Neural cell (in vitro differentiated cells): ENCODE data around the gene ADAMTS14. TPM values are rescaled to one million over a fixed set of nuclear protein-coding genes. Genes with fewer than 3 reads are reported as not detected.

Experiments
- H2AFZ ChIP-seq: fragments of 200-600, 300-800 bp; sonication (generic), shearing (Covaris generic); 2 replicates; pipeline ENCODE4 v1.6.0; 2014; ENCODE audit warnings: low read depth, mild to moderate bottlenecking, antibody characterized with exemption, low read length, moderate library complexity
- H3F3A ChIP-seq: fragments of 200-600 bp; shearing (Covaris generic); 2 replicates; pipeline ENCODE4 v1.6.1; 2016; ENCODE audit warnings: mild to moderate bottlenecking, moderate library complexity, mixed read lengths, antibody characterized with exemption, low read length; ENCODE audit not compliant: insufficient read depth, poor library complexity, severe bottlenecking
- H3K27ac ChIP-seq: fragments of 200-600, 300-800 bp; sonication (generic), shearing (Covaris generic); 2 replicates; pipeline ENCODE4 v1.5.1; 2014; ENCODE audit warnings: mild to moderate bottlenecking, low read length, moderate library complexity
- H3K27me3 ChIP-seq: fragments of 300-800, 200-600 bp; sonication (generic), shearing (Covaris generic); 2 replicates; pipeline ENCODE4 v1.6.0; 2014; ENCODE audit warnings: mild to moderate bottlenecking, low read depth, low read length, moderate library complexity; ENCODE audit not compliant: insufficient read depth
- H3K36me3 ChIP-seq: fragments of 300-800, 200-600 bp; sonication (generic), shearing (Covaris generic); 2 replicates; pipeline ENCODE4 v1.5.1; 2014; ENCODE audit warnings: mild to moderate bottlenecking, antibody characterized with exemption, low read length, moderate library complexity; ENCODE audit not compliant: insufficient read depth
- H3K4me2 ChIP-seq: fragments of 300-800, 200-600 bp; sonication (generic), shearing (Covaris generic); 2 replicates; pipeline ENCODE4 v1.6.0; 2014; ENCODE audit warnings: mild to moderate bottlenecking, low read length
- H3K4me3 ChIP-seq: fragments of 300-800, 200-600 bp; sonication (generic), shearing (Covaris generic); 2 replicates; pipeline ENCODE4 v1.5.1; 2014; ENCODE audit warnings: mild to moderate bottlenecking, low read length, moderate library complexity
- H3K79me2 ChIP-seq: fragments of 200-600 bp; shearing (Covaris generic); replicated peaks from 2 replicates; pipeline ENCODE4 v1.6.0; 2014; ENCODE audit warnings: mild to moderate bottlenecking, low read length, moderate library complexity; ENCODE audit not compliant: insufficient read depth
- H3K9ac ChIP-seq: fragments of 300-800, 200-600 bp; sonication (generic), shearing (Covaris generic); 2 replicates; pipeline ENCODE4 v1.6.1; 2016; ENCODE audit warnings: mild to moderate bottlenecking, low read length, mixed read lengths
- H3K9me2 ChIP-seq: fragments of 200-600 bp; shearing (Covaris generic); 2 replicates; pipeline ENCODE4 v1.6.1; 2016; ENCODE audit warnings: mild to moderate bottlenecking, low read length, mixed read lengths; ENCODE audit not compliant: insufficient read depth
- H3K9me3 ChIP-seq: fragments of 200-600, 300-800 bp; sonication (generic), shearing (Covaris generic); 2 replicates; pipeline ENCODE4 v1.6.1; 2016; ENCODE audit warnings: mild to moderate bottlenecking, mixed run types, low read length, moderate library complexity, mixed read lengths
- H4K20me1 ChIP-seq: fragments of 200-600 bp; shearing (Covaris generic); 2 replicates; pipeline ENCODE4 v1.6.1; 2016; ENCODE audit warnings: mild to moderate bottlenecking, mixed run types; ENCODE audit not compliant: insufficient read depth
- EP300 ChIP-seq: fragments of 450-650 bp; conservative IDR thresholded peaks from 2 replicates; pipeline ENCODE4 v1.6.1; 2014; ENCODE audit warnings: antibody characterized with exemption, mild to moderate bottlenecking, moderate library complexity; ENCODE audit not compliant: poor library complexity, severe bottlenecking
- EZH2 ChIP-seq: fragments of 200-600, 300-800 bp; shearing (Covaris generic), sonication (generic); IDR thresholded peaks from 2 replicates; pipeline ENCODE4 v1.6.1; 2014; ENCODE audit warnings: antibody characterized with exemption, low read length, borderline replicate concordance, mild to moderate bottlenecking; ENCODE audit not compliant: insufficient read depth, poor library complexity, severe bottlenecking
- MXI1 ChIP-seq: fragments of 450-650 bp; conservative IDR thresholded peaks from 2 replicates; pipeline ENCODE4 v1.6.1; 2014; ENCODE audit warnings: antibody characterized with exemption, mild to moderate bottlenecking; ENCODE audit not compliant: poor library complexity, severe bottlenecking
- POLR2AphosphoS5 ChIP-seq: IDR thresholded peaks from 2 replicates; pipeline ENCODE4 v1.6.1; 2012
- RAD21 ChIP-seq: fragments of 450-650 bp; conservative IDR thresholded peaks from 2 replicates; pipeline ENCODE4 v1.6.1; 2014; ENCODE audit warnings: antibody characterized with exemption, mild to moderate bottlenecking, moderate library complexity
- SMC3 ChIP-seq: fragments of 450-650 bp; conservative IDR thresholded peaks from 2 replicates; pipeline ENCODE4 v1.6.1; 2014; ENCODE audit warnings: antibody characterized with exemption, mild to moderate bottlenecking, moderate library complexity; ENCODE audit not compliant: poor library complexity
- TAF1 ChIP-seq: IDR thresholded peaks from 2 replicates; pipeline ENCODE4 v1.6.1; 2012; ENCODE audit warnings: low read depth
- polyA plus RNA-seq: library from polyadenylated mRNA; depleted of rRNA; stranded (reverse); fragments of >200 nt; gene quantifications from 2 replicates; pipeline ENCODE4 v1.2.3, GENCODE V29; 2014
- TF ChIP-seq, protein P1 (sequence below): IDR thresholded peaks from 2 replicates; pipeline ENCODE4 v1.6.1; 2012; ENCODE audit warnings: borderline replicate concordance
- TF ChIP-seq, protein P2 (sequence below): fragments of 450-650 bp; IDR thresholded peaks from 2 replicates; pipeline ENCODE4 v1.5.1; 2014; ENCODE audit warnings: antibody characterized with exemption, mild to moderate bottlenecking, moderate library complexity; ENCODE audit not compliant: poor library complexity, severe bottlenecking

The ADAMTS14 gene
- polyA plus RNA-seq, 1 donor from 2014 or later: 0.04 TPM

GRCh38 chr10:70795613-70796012 is 123.3 kb downstream of the ADAMTS14 start:
- Histone ChIP-seq H3K27me3 (no peaks in the 10 kb centered on the region), H3K27ac (no peak overlapping the region), H3F3A (no peaks in the 10 kb centered on the region), H3K9me2 (no peaks in the 10 kb centered on the region), H2AFZ (no peak overlapping the region), H3K9ac (no peak overlapping the region), H3K4me2 (no peak overlapping the region), H3K4me3 (no peak overlapping the region), H3K36me3 (no peaks in the 10 kb centered on the region), H3K9me3 (no peaks in the 10 kb centered on the region), H3K79me2 (no peaks in the 10 kb centered on the region), H4K20me1 (no peaks in the 10 kb centered on the region)
- no peak for TF ChIP-seq EZH2
- TF ChIP-seq, protein P1, sequence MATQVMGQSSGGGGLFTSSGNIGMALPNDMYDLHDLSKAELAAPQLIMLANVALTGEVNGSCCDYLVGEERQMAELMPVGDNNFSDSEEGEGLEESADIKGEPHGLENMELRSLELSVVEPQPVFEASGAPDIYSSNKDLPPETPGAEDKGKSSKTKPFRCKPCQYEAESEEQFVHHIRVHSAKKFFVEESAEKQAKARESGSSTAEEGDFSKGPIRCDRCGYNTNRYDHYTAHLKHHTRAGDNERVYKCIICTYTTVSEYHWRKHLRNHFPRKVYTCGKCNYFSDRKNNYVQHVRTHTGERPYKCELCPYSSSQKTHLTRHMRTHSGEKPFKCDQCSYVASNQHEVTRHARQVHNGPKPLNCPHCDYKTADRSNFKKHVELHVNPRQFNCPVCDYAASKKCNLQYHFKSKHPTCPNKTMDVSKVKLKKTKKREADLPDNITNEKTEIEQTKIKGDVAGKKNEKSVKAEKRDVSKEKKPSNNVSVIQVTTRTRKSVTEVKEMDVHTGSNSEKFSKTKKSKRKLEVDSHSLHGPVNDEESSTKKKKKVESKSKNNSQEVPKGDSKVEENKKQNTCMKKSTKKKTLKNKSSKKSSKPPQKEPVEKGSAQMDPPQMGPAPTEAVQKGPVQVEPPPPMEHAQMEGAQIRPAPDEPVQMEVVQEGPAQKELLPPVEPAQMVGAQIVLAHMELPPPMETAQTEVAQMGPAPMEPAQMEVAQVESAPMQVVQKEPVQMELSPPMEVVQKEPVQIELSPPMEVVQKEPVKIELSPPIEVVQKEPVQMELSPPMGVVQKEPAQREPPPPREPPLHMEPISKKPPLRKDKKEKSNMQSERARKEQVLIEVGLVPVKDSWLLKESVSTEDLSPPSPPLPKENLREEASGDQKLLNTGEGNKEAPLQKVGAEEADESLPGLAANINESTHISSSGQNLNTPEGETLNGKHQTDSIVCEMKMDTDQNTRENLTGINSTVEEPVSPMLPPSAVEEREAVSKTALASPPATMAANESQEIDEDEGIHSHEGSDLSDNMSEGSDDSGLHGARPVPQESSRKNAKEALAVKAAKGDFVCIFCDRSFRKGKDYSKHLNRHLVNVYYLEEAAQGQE: no peak
- TF ChIP-seq EP300: no peak
- no peak for TF ChIP-seq RAD21
- no peak for TF ChIP-seq MXI1

- TF ChIP-seq, protein P1: no peak
- TF ChIP-seq EZH2: no peak
- TF ChIP-seq POLR2AphosphoS5: no peak
- no peak for TF ChIP-seq TAF1
- TF ChIP-seq RAD21: no peak
- no peak for TF ChIP-seq SMC3
- no peak for TF ChIP-seq MXI1
- TF ChIP-seq EP300: no peak
- TF ChIP-seq, protein P2, sequence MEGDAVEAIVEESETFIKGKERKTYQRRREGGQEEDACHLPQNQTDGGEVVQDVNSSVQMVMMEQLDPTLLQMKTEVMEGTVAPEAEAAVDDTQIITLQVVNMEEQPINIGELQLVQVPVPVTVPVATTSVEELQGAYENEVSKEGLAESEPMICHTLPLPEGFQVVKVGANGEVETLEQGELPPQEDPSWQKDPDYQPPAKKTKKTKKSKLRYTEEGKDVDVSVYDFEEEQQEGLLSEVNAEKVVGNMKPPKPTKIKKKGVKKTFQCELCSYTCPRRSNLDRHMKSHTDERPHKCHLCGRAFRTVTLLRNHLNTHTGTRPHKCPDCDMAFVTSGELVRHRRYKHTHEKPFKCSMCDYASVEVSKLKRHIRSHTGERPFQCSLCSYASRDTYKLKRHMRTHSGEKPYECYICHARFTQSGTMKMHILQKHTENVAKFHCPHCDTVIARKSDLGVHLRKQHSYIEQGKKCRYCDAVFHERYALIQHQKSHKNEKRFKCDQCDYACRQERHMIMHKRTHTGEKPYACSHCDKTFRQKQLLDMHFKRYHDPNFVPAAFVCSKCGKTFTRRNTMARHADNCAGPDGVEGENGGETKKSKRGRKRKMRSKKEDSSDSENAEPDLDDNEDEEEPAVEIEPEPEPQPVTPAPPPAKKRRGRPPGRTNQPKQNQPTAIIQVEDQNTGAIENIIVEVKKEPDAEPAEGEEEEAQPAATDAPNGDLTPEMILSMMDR: no peak
- Histone ChIP-seq H3K4me3 (no peak overlapping the region), H3K4me2 (no peak overlapping the region), H3K36me3 (no peaks in the 10 kb centered on the region), H3K27me3 (no peaks in the 10 kb centered on the region), H3K9me2 (no peaks in the 10 kb centered on the region), H3K9ac (no peak overlapping the region), H3K9me3 (no peaks in the 10 kb centered on the region), H3K27ac (no peak overlapping the region), H2AFZ (no peak overlapping the region), H3F3A (no peaks in the 10 kb centered on the region), H3K79me2 (no peaks in the 10 kb centered on the region), H4K20me1 (no peaks in the 10 kb centered on the region)
Observed at GRCh38 chr10:70797840-70798239, 125.5 kb downstream of the ADAMTS14 start.
